T-helper 1 cell treated with Interleukin-12 subunit alpha and Interleukin-12 subunit beta and Interleukin-4 antibody, amounts not matched to agents 30 μg/mL and 1 μg/mL, for 36 hours (primary cell): ENCODE results near the gene PPP1R14C.

ENCODE experiments used
- H3K27ac Mint-ChIP-seq: one replicate; pipeline ENCODE4 v1.8.0; 2021; ENCODE audit warnings: mild to moderate bottlenecking, mixed read lengths
- H3K27me3 Mint-ChIP-seq: one replicate; pipeline ENCODE4 v1.8.0; 2021; ENCODE audit warnings: low read depth, mixed read lengths
- H3K36me3 Mint-ChIP-seq: one replicate; pipeline ENCODE4 v1.8.0; 2021; ENCODE audit warnings: low read depth, mixed read lengths
- H3K4me1 Mint-ChIP-seq: one replicate; pipeline ENCODE4 v1.8.0; 2021; ENCODE audit warnings: low read depth, mixed read lengths
- H3K4me3 Mint-ChIP-seq: one replicate; pipeline ENCODE4 v1.8.0; 2021; ENCODE audit warnings: mild to moderate bottlenecking, moderate library complexity, mixed read lengths
- H3K9me3 Mint-ChIP-seq: one replicate; pipeline ENCODE4 v1.8.0; 2021; ENCODE audit warnings: mixed read lengths

Gene PPP1R14C

GRCh38 chr6:150145830-150146229 lies 3.0 kb downstream of the PPP1R14C start:
- Mint-ChIP-seq H3K27me3 (peaks cover 76% of the 10 kb centered on the region), H3K36me3 (no peaks in the 10 kb centered on the region), H3K4me3 (no peak overlapping the region), H3K4me1 (peaks cover 3% of the 10 kb centered on the region), H3K27ac (no peak overlapping the region), H3K9me3 (no peaks in the 10 kb centered on the region)

GRCh38 chr6:150146436-150146835 lies 3.6 kb downstream of the PPP1R14C start:
- H3K36me3 Mint-ChIP-seq = no peaks in the 10 kb centered on the region
- peaks cover 3% of the 10 kb centered on the region for H3K4me1 Mint-ChIP-seq
- no peaks in the 10 kb centered on the region for H3K9me3 Mint-ChIP-seq
- peaks cover 76% of the 10 kb centered on the region for H3K27me3 Mint-ChIP-seq
- no peak overlapping the region for H3K4me3 Mint-ChIP-seq
- no peak overlapping the region for H3K27ac Mint-ChIP-seq

GRCh38 chr6:150149146-150149545 lies 6.3 kb downstream of the PPP1R14C start:
- Mint-ChIP-seq H3K27me3 (peaks cover 78% of the 10 kb centered on the region), H3K4me1 (peaks cover 3% of the 10 kb centered on the region), H3K9me3 (no peaks in the 10 kb centered on the region), H3K36me3 (no peaks in the 10 kb centered on the region), H3K27ac (no peak overlapping the region), H3K4me3 (no peak overlapping the region)

GRCh38 chr6:150150458-150150820 lies 7.6 kb downstream of the PPP1R14C start:
- H3K9me3 Mint-ChIP-seq = no peaks in the 10 kb centered on the region
- no peaks in the 10 kb centered on the region for H3K36me3 Mint-ChIP-seq
- H3K27me3 Mint-ChIP-seq = peaks cover 70% of the 10 kb centered on the region
- peaks cover 3% of the 10 kb centered on the region for H3K4me1 Mint-ChIP-seq
- no peak overlapping the region for H3K27ac Mint-ChIP-seq
- H3K4me3 Mint-ChIP-seq = no peak overlapping the region

GRCh38 chr6:150150821-150151646 lies 8.2 kb downstream of the PPP1R14C start:
- peaks cover 3% of the 10 kb centered on the region for H3K4me1 Mint-ChIP-seq
- H3K27me3 Mint-ChIP-seq = peaks cover 64% of the 10 kb centered on the region
- no peak overlapping the region for H3K4me3 Mint-ChIP-seq
- no peaks in the 10 kb centered on the region for H3K36me3 Mint-ChIP-seq
- no peak overlapping the region for H3K27ac Mint-ChIP-seq
- no peaks in the 10 kb centered on the region for H3K9me3 Mint-ChIP-seq

GRCh38 chr6:150152891-150153876 lies 10.3 kb downstream of the PPP1R14C start:
- H3K4me3 Mint-ChIP-seq = no peak overlapping the region
- no peaks in the 10 kb centered on the region for H3K9me3 Mint-ChIP-seq
- no peak overlapping the region for H3K27ac Mint-ChIP-seq
- no peaks in the 10 kb centered on the region for H3K36me3 Mint-ChIP-seq
- H3K4me1 Mint-ChIP-seq = peaks cover 11% of the 10 kb centered on the region
- H3K27me3 Mint-ChIP-seq = peaks cover 50% of the 10 kb centered on the region

- H3K36me3 Mint-ChIP-seq = no peaks in the 10 kb centered on the region
- peaks cover 11% of the 10 kb centered on the region for H3K4me1 Mint-ChIP-seq
- peaks cover 46% of the 10 kb centered on the region for H3K27me3 Mint-ChIP-seq
- H3K9me3 Mint-ChIP-seq = no peaks in the 10 kb centered on the region
- H3K4me3 Mint-ChIP-seq = no peak overlapping the region
- no peak overlapping the region for H3K27ac Mint-ChIP-seq
These were observed 11.2 kb downstream of the PPP1R14C start for GRCh38 chr6:150153905-150154492.

GRCh38 chr6:150156460-150156859 lies 13.6 kb downstream of the PPP1R14C start:
- Mint-ChIP-seq H3K9me3 (no peaks in the 10 kb centered on the region), H3K27me3 (peaks cover 32% of the 10 kb centered on the region), H3K4me3 (no peak overlapping the region), H3K4me1 (peaks cover 11% of the 10 kb centered on the region), H3K36me3 (no peaks in the 10 kb centered on the region), H3K27ac (no peak overlapping the region)

- no peak overlapping the region for H3K4me3 Mint-ChIP-seq
- H3K36me3 Mint-ChIP-seq = no peaks in the 10 kb centered on the region
- H3K27me3 Mint-ChIP-seq = peaks cover 32% of the 10 kb centered on the region
- H3K27ac Mint-ChIP-seq = no peak overlapping the region
- H3K4me1 Mint-ChIP-seq = peaks cover 11% of the 10 kb centered on the region
- H3K9me3 Mint-ChIP-seq = no peaks in the 10 kb centered on the region
These were observed 14.2 kb downstream of the PPP1R14C start for GRCh38 chr6:150157081-150157480.

GRCh38 chr6:150159757-150160156 lies 16.9 kb downstream of the PPP1R14C start:
- Mint-ChIP-seq H3K4me1 (peaks cover 8% of the 10 kb centered on the region), H3K36me3 (no peaks in the 10 kb centered on the region)

GRCh38 chr6:150163970-150164369 lies 21.1 kb downstream of the PPP1R14C start:
- no peaks in the 10 kb centered on the region for H3K36me3 Mint-ChIP-seq
- H3K4me3 Mint-ChIP-seq = no peak overlapping the region
- no peaks in the 10 kb centered on the region for H3K9me3 Mint-ChIP-seq
- no peaks in the 10 kb centered on the region for H3K4me1 Mint-ChIP-seq
- H3K27ac Mint-ChIP-seq = no peak overlapping the region
- peaks cover 14% of the 10 kb centered on the region for H3K27me3 Mint-ChIP-seq

More at GRCh38 chr6:150159757-150160156, 16.9 kb downstream of the PPP1R14C start:
- H3K27ac Mint-ChIP-seq = no peak overlapping the region
- no peak overlapping the region for H3K4me3 Mint-ChIP-seq
- peaks cover 16% of the 10 kb centered on the region for H3K27me3 Mint-ChIP-seq
- H3K9me3 Mint-ChIP-seq = no peaks in the 10 kb centered on the region

- Mint-ChIP-seq H3K4me3 (no peak overlapping the region), H3K4me1 (peaks cover 2% of the 10 kb centered on the region)
These were observed 22.3 kb downstream of the PPP1R14C start for GRCh38 chr6:150165020-150165702.

GRCh38 chr6:150167479-150167873 lies 24.6 kb downstream of the PPP1R14C start:
- Mint-ChIP-seq H3K9me3 (no peaks in the 10 kb centered on the region), H3K4me3 (no peak overlapping the region)

More at GRCh38 chr6:150165020-150165702, 22.3 kb downstream of the PPP1R14C start:
- Mint-ChIP-seq H3K27ac (no peak overlapping the region), H3K27me3 (peaks cover 9% of the 10 kb centered on the region), H3K36me3 (no peaks in the 10 kb centered on the region), H3K9me3 (no peaks in the 10 kb centered on the region)

GRCh38 chr6:150169181-150169580 lies 26.3 kb downstream of the PPP1R14C start:
- no peaks in the 10 kb centered on the region for H3K36me3 Mint-ChIP-seq
- no peak overlapping the region for H3K4me3 Mint-ChIP-seq
- peaks cover 2% of the 10 kb centered on the region for H3K4me1 Mint-ChIP-seq
- no peak overlapping the region for H3K27ac Mint-ChIP-seq
- H3K9me3 Mint-ChIP-seq = no peaks in the 10 kb centered on the region
- H3K27me3 Mint-ChIP-seq = no peaks in the 10 kb centered on the region

More at GRCh38 chr6:150167479-150167873, 24.6 kb downstream of the PPP1R14C start:
- H3K27me3 Mint-ChIP-seq = peaks cover 5% of the 10 kb centered on the region
- H3K36me3 Mint-ChIP-seq = no peaks in the 10 kb centered on the region
- H3K27ac Mint-ChIP-seq = no peak overlapping the region
- peaks cover 2% of the 10 kb centered on the region for H3K4me1 Mint-ChIP-seq
